HUES64 (cell line): ENCODE measurements around the gene WDCP.

Experiments used
- H3K27ac ChIP-seq: 2 replicates; pipeline ENCODE4 v1.7.0; 2013; ENCODE audit warnings: low read depth, low read length, inconsistent platforms
- H3K27me3 ChIP-seq: 2 replicates; pipeline ENCODE4 v1.6.1; 2013; ENCODE audit warnings: mild to moderate bottlenecking, low read length; ENCODE audit not compliant: insufficient read depth
- H3K36me3 ChIP-seq: 2 replicates; pipeline ENCODE4 v1.6.1; 2013; ENCODE audit warnings: mild to moderate bottlenecking, low read length; ENCODE audit not compliant: insufficient read depth
- H3K4me1 ChIP-seq: 2 replicates; pipeline ENCODE4 v1.6.1; 2013; ENCODE audit warnings: mild to moderate bottlenecking, low read length, moderate library complexity; ENCODE audit not compliant: insufficient read depth
- H3K4me3 ChIP-seq: 2 replicates; pipeline ENCODE4 v1.5.1; 2013; ENCODE audit warnings: mild to moderate bottlenecking, low read length, moderate library complexity
- H3K9ac ChIP-seq: 2 replicates; pipeline ENCODE4 v1.6.1; 2013; ENCODE audit warnings: mild to moderate bottlenecking, low read depth, low read length
- H3K9me3 ChIP-seq: 2 replicates; pipeline ENCODE4 v1.6.1; 2013; ENCODE audit warnings: low read depth, low read length; ENCODE audit not compliant: insufficient read depth
- WGBS: fragments of 150-250, 120-280 bp; methylation state at CpG from one replicate; pipeline ENCODE4 v1.1.7; 2013; ENCODE audit warnings: missing lambda C conversion rate; 5-methylcytosine and 5-hydroxymethylcytosine counted together

The WDCP gene

DNA sequence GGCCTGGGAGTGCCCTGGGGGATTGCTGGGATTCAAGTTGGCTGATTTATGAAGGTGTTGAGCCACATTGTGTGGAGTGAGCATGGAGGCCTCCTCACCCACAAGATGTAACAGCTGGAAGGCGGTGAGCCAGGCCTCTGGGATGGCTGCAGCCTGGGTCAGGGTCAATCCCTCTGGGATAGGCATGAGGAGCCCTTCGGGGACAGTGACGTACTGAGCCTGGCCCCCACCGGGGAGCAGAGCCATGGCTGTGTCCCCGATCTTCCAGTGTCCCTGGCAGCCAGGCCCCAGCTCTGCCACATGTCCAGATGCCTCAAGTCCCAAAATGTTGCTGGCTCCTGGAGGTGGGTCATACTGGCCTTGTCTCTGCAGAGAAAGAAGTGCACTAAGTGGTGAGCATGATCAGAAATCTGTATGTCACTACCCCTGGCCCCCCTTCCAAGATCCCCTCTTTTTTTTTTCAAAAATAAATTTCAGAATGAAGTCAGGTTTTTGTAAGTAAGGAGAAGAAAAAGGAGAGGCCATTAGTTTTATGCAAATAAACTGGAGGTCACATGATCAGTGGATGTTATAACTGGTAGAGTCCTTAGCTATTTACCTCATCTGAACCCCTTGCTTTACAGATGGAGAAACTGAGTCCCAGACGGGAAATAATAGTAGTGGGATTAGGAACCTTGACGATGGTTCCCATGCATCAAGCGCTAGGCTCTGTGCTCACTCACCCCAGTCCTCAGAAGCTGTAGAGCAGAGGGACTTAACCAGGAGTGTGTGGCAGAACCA lies 35.8 kb upstream of the WDCP start:
- Histone ChIP-seq H3K27ac (peak overlapping the region; percentile 99), H3K27me3 (no peaks in the 10 kb centered on the region), H3K9me3 (no peaks in the 10 kb centered on the region), H3K4me1 (peaks cover 11% of the 10 kb centered on the region), H3K36me3 (peaks cover 35% of the 10 kb centered on the region), H3K4me3 (peak overlapping the region; percentile 79), H3K9ac (peak overlapping the region; percentile 94)
- 88% methylated on average over 8 of the region's 8 CpGs for WGBS

- 88% methylated on average over 2 of the region's 2 CpGs for WGBS
- no peaks in the 10 kb centered on the region for H3K9me3 ChIP-seq
- no peak overlapping the region for H3K9ac ChIP-seq
- peaks cover 15% of the 10 kb centered on the region for H3K4me1 ChIP-seq
- no peaks in the 10 kb centered on the region for H3K27me3 ChIP-seq
- H3K4me3 ChIP-seq: no peak overlapping the region
- H3K27ac ChIP-seq: no peak overlapping the region
- H3K36me3 ChIP-seq: peaks cover 37% of the 10 kb centered on the region
Measured at GRCh38 chr2:24080701-24081100, 33.5 kb upstream of the WDCP start.

GRCh38 chr2:24077879-24078278 lies 30.7 kb upstream of the WDCP start:
- no peaks in the 10 kb centered on the region for H3K9me3 ChIP-seq
- peak overlapping the region; percentile 89 for H3K4me3 ChIP-seq
- WGBS: 93% methylated on average over 2 of the region's 2 CpGs
- no peaks in the 10 kb centered on the region for H3K27me3 ChIP-seq
- peaks cover 13% of the 10 kb centered on the region for H3K4me1 ChIP-seq
- peaks cover 50% of the 10 kb centered on the region for H3K36me3 ChIP-seq
- no peak overlapping the region; the same call in 1 of the 2 replicates for H3K27ac ChIP-seq
- peak overlapping the region; percentile 74 for H3K9ac ChIP-seq

GRCh38 chr2:24077535-24077877 lies 30.3 kb upstream of the WDCP start:
- Histone ChIP-seq H3K4me1 (peaks cover 11% of the 10 kb centered on the region), H3K9me3 (no peaks in the 10 kb centered on the region), H3K4me3 (peak overlapping the region; percentile 89), H3K9ac (peak overlapping the region; percentile 74), H3K27ac (peak overlapping the region; percentile 62; the same call in 1 of the 2 replicates), H3K36me3 (peaks cover 50% of the 10 kb centered on the region), H3K27me3 (no peaks in the 10 kb centered on the region)
- 49% methylated on average over 9 of the region's 9 CpGs for WGBS

- H3K27me3 ChIP-seq: no peaks in the 10 kb centered on the region
- whole genome bisulfite sequencing: 5% methylated on average over 41 of the region's 41 CpGs
- H3K36me3 ChIP-seq: peaks cover 49% of the 10 kb centered on the region
- peak overlapping the region; percentile 62; the same call in 1 of the 2 replicates for H3K27ac ChIP-seq
- H3K9ac ChIP-seq: peak overlapping the region; percentile 74
- peak overlapping the region; percentile 89 for H3K4me3 ChIP-seq
- H3K9me3 ChIP-seq: no peaks in the 10 kb centered on the region
- peaks cover 11% of the 10 kb centered on the region for H3K4me1 ChIP-seq
Measured at GRCh38 chr2:24076849-24077534, 29.8 kb upstream of the WDCP start.

DNA sequence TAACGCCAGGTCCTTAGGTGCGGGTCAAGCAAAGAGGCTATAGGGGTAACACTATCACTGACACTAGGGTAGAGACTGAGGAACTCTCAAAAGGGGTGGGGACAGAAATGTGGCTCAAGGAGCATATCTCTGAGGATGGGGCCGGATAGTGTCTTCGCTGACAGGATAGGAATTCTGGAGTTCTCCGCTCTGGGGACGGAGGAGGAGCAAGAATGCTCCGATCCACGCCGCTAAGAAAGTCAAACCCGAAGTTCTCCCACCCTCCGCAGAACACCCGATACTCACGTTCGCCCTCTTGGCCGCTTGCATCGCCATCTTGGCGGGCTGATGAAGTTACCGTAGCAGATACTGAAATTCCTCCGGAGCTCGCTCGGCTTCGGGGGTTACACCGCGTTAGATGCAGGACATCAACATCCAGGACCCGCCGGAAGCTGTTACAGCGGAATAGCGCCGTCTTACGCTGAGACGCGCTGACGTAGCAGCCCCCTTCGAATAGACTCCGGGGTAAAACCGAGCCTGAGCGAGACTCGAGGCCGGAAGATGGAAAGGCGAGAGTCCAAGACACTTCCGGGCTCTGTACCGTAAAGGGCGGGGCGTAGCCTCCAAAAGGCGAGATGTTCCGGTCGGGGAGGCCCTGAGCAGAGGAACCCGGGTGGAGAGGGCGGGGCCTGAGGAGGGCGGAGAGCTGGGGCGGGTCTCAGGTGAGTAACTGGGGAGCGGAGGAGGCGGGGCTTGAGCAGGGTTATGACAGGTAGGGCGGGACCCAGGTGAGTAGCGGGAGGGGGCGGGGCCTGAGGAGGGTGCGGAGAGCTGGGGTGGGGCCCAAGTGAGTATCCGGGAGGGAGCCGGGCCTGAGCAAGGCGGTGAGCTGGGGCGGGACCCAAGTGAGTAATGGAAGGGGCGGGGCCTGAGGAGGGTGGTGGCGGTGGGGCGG lies 29.0 kb upstream of the WDCP start, which contains the start of gene SF3B6:
SF3B6 (minus strand) TSS at position 412 of the 934 bp plus-strand sequence; CDS start at position 315, 97 bp downstream.
- Histone ChIP-seq H3K27ac (peak within 1 kb of the TSS; percentile 88), H3K9me3 (no peaks in the 10 kb centered on the region), H3K4me3 (peak within 1 kb of the TSS; percentile 89), H3K9ac (peak within 1 kb of the TSS; percentile 85), H3K36me3 (peaks cover 53% of the 10 kb centered on the region), H3K27me3 (no peaks in the 10 kb centered on the region), H3K4me1 (peaks cover 11% of the 10 kb centered on the region)
- under 1% methylated on average over 64 of the region's 64 CpGs for WGBS

- H3K36me3 ChIP-seq: peaks cover 52% of the 10 kb centered on the region
- peak overlapping the region; percentile 89 for H3K4me3 ChIP-seq
- WGBS: 76% methylated on average over 5 of the region's 5 CpGs
Measured at GRCh38 chr2:24075259-24075658, 28.1 kb upstream of the WDCP start.

GRCh38 chr2:24073816-24074215 lies 26.6 kb upstream of the WDCP start:
- Histone ChIP-seq H3K36me3 (peaks cover 53% of the 10 kb centered on the region), H3K27ac (no peak overlapping the region), H3K9ac (no peak overlapping the region), H3K4me3 (no peak overlapping the region), H3K9me3 (no peaks in the 10 kb centered on the region), H3K27me3 (no peaks in the 10 kb centered on the region), H3K4me1 (peaks cover 11% of the 10 kb centered on the region)
- 96% methylated on average over 3 of the region's 6 CpGs for WGBS

More at GRCh38 chr2:24075259-24075658, 28.1 kb upstream of the WDCP start:
- H3K27ac ChIP-seq: no peak overlapping the region
- H3K9me3 ChIP-seq: no peaks in the 10 kb centered on the region
- H3K4me1 ChIP-seq: peaks cover 11% of the 10 kb centered on the region
- peak overlapping the region; percentile 85 for H3K9ac ChIP-seq
- no peaks in the 10 kb centered on the region for H3K27me3 ChIP-seq

GRCh38 chr2:24072259-24072658 lies 25.1 kb upstream of the WDCP start:
- H3K36me3 ChIP-seq: peaks cover 61% of the 10 kb centered on the region
- no peaks in the 10 kb centered on the region for H3K27me3 ChIP-seq
- H3K9ac ChIP-seq: no peak overlapping the region
- no peak overlapping the region for H3K4me3 ChIP-seq
- no peak overlapping the region for H3K27ac ChIP-seq
- H3K4me1 ChIP-seq: 0 out of 2 replicates have a peak, but pooled peaks cover 5% of the 10 kb centered on the region
- H3K9me3 ChIP-seq: no peaks in the 10 kb centered on the region
- 94% methylated on average over 4 of the region's 4 CpGs for WGBS

DNA sequence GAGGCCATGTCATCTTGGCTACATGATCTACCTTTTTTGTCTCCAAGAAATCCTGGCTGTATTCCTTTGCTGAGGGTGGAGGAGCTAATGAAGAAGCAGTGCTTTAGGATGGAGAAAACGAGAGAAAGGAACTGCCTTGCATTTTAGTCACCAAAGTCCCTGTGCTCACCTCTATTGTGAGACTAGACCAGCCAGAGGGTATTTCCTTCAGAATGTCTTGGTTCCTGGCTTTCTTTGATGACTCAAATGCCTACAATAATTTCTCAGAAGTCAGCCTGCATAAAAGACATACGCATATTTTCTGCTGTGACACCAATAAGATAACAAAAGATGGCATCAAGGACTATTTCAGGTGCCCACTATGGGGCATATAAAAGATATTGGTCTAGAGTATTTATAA lies 18.1 kb upstream of the WDCP start:
- Histone ChIP-seq H3K4me1 (no peaks in the 10 kb centered on the region), H3K36me3 (peaks cover 72% of the 10 kb centered on the region)

More for the DNA sequence above, 18.1 kb upstream of the WDCP start:
- 96% methylated on average over 2 of the region's 2 CpGs for WGBS
- H3K9ac ChIP-seq: no peak overlapping the region
- no peaks in the 10 kb centered on the region for H3K27me3 ChIP-seq
- no peak overlapping the region for H3K4me3 ChIP-seq
- no peaks in the 10 kb centered on the region for H3K9me3 ChIP-seq
- H3K27ac ChIP-seq: no peak overlapping the region
